GM18907 (cell line): ENCODE data around the gene CARF.

ENCODE experiments used
- ATAC-seq: cut with Tn5 transposase; IDR thresholded peaks from one replicate; pipeline ENCODE4 v1.9.1; 2021; ENCODE audit warnings: mild to moderate bottlenecking, moderate library complexity; ENCODE audit not compliant: unreplicated experiment

Gene CARF

GRCh38 chr2:203018181-203018580 is 106.1 kb downstream of the CARF start:
- no peak for ATAC-seq

- ATAC-seq: no peak
These were observed 107.1 kb downstream of the CARF start for GRCh38 chr2:203019142-203019541.

- no peak for ATAC-seq
These were observed 109.9 kb downstream of the CARF start for GRCh38 chr2:203021991-203022390.

- no peak for ATAC-seq
These were observed 110.7 kb downstream of the CARF start for GRCh38 chr2:203022751-203023150.

GRCh38 chr2:203025592-203025991 is 113.5 kb downstream of the CARF start:
- no peak for ATAC-seq

GRCh38 chr2:203030545-203030944 is 118.5 kb downstream of the CARF start:
- ATAC-seq: no peak

GRCh38 chr2:203030991-203031390 is 118.9 kb downstream of the CARF start:
- ATAC-seq: no peak

GRCh38 chr2:203033395-203033794 is 121.3 kb downstream of the CARF start:
- ATAC-seq: no peak

GRCh38 chr2:203035879-203036470 is 123.9 kb downstream of the CARF start:
- no peak for ATAC-seq
